H1 (cell line): ENCODE results near the gene POLR1G. TPM values are rescaled to one million over a fixed set of nuclear protein-coding genes. Genes with fewer than 3 reads are reported as not detected.

Experiments used
- CTCF ChIA-PET: fragments of 300-600 bp; sonication (Branson Sonifier 250); formaldehyde crosslinking; loops from one replicate; lab custom pipeline; 2021; ENCODE audit not compliant: partially characterized antibody; lab: Charles Lee
- POLR2A ChIA-PET: fragments of 300-600 bp; sonication (Branson Sonifier 250); formaldehyde crosslinking; loops from one replicate; lab custom pipeline; 2021; ENCODE audit warnings: inconsistent platforms; ENCODE audit not compliant: partially characterized antibody; lab: Charles Lee
- DNase-seq, 2 experiments: peaks; one replicate each; pipeline versions ENCODE4 v3.0.0 to v3.0.0-alpha.2; 2010 to 2022; ENCODE audit warnings: low spot score in 2 of 2, low read depth in 1 of 2, mixed read lengths in 1 of 2
- FAIRE-seq: peaks from 2 replicates; lab custom pipeline; 2011; peaks lifted over from hg19 to GRCh38; lab: Jason Lieb, UNC
- H2AFZ ChIP-seq: 2 replicates; pipeline ENCODE4 v1.8.1; 2012; ENCODE audit warnings: low read length, inconsistent platforms
- H2AK5ac ChIP-seq: 2 replicates; pipeline ENCODE4 v1.6.1; 2013; ENCODE audit warnings: low read depth, low read length
- H2BK120ac ChIP-seq: replicated peaks from 2 replicates; pipeline ENCODE3; 2013; ENCODE audit warnings: low read depth, low read length, inconsistent platforms
- H2BK12ac ChIP-seq: 2 replicates; pipeline ENCODE4 v1.6.1; 2013; ENCODE audit warnings: low read depth, low read length
- H2BK15ac ChIP-seq: 2 replicates; pipeline ENCODE4 v1.6.1; 2013; ENCODE audit warnings: low read length
- H2BK20ac ChIP-seq: 2 replicates; pipeline ENCODE4 v1.6.1; 2013; ENCODE audit warnings: low read length
- H2BK5ac ChIP-seq: 2 replicates; pipeline ENCODE4 v1.6.1; 2013; ENCODE audit warnings: low read depth, low read length
- H3K14ac ChIP-seq: 2 replicates; pipeline ENCODE4 v1.6.1; 2013; ENCODE audit warnings: inconsistent platforms; ENCODE audit not compliant: insufficient read length
- H3K18ac ChIP-seq: 2 replicates; pipeline ENCODE4 v1.6.1; 2013; ENCODE audit warnings: low read length; ENCODE audit errors: extremely low read depth
- H3K23ac ChIP-seq: 2 replicates; pipeline ENCODE4 v1.6.1; 2013; ENCODE audit warnings: inconsistent platforms; ENCODE audit not compliant: insufficient read length
- H3K23me2 ChIP-seq: 2 replicates; pipeline ENCODE4 v1.6.1; 2013; ENCODE audit warnings: low read depth, low read length
- H3K27ac ChIP-seq: 2 replicates; pipeline ENCODE4 v1.6.1; 2011; ENCODE audit warnings: low read depth, low read length, inconsistent platforms
- H3K27me3 ChIP-seq, 4 experiments: replicated peaks in 1 of 4; 1 replicate in 1 of 4; 2 replicates in 3 of 4; pipeline versions ENCODE4 v1.6.1 to v1.8.1; 2011 to 2013; ENCODE audit warnings: low read length in 3 of 4, mild to moderate bottlenecking in 3 of 4, inconsistent platforms in 2 of 4, mixed read lengths in 2 of 4, moderate library complexity in 1 of 4; ENCODE audit not compliant: control insufficient read depth in 3 of 4, insufficient read depth in 3 of 4; ENCODE audit errors: extremely low read depth in 1 of 4
- H3K36me3 ChIP-seq, 4 experiments: 2 replicates each; pipeline versions ENCODE4 v1.6.1 to v1.8.1; 2011 to 2013; ENCODE audit warnings: mild to moderate bottlenecking in 4 of 4, low read length in 3 of 4, moderate library complexity in 2 of 4, control low read depth in 1 of 4, inconsistent platforms in 1 of 4; ENCODE audit not compliant: insufficient read depth in 4 of 4, control insufficient read depth in 2 of 4
- H3K4ac ChIP-seq: replicated peaks from 2 replicates; pipeline ENCODE3; 2013; ENCODE audit warnings: low read length, low read depth, mixed read lengths, inconsistent platforms; ENCODE audit not compliant: insufficient read length
- H3K4me1 ChIP-seq, 4 experiments: replicated peaks in 1 of 4; 1 replicate in 1 of 4; 2 replicates in 3 of 4; pipeline versions ENCODE4 v1.6.1 to v1.8.1; 2011 to 2013; ENCODE audit warnings: low read length in 3 of 4, inconsistent platforms in 2 of 4, mixed read lengths in 1 of 4; ENCODE audit not compliant: insufficient read depth in 4 of 4, control insufficient read depth in 3 of 4
- H3K4me2 ChIP-seq, 2 experiments: 2 replicates each; pipeline versions ENCODE4 v1.6.1 to v1.8.1; 2011 to 2013; ENCODE audit warnings: low read depth in 2 of 2, low read length in 2 of 2, control low read depth in 1 of 2, inconsistent platforms in 1 of 2, mild to moderate bottlenecking in 1 of 2; ENCODE audit not compliant: insufficient read depth in 1 of 2
- H3K4me3 ChIP-seq, 4 experiments: fragments of 200-600, 300-600 bp in 1 of 4; sonication (generic), shearing (Covaris generic), sonication (Bioruptor Twin) in 1 of 4; 2 replicates each; pipeline versions ENCODE4 v1.5.1 to v1.8.1; 2011 to 2016; ENCODE audit warnings: low read length in 4 of 4, low read depth in 3 of 4, control low read depth in 2 of 4, inconsistent platforms in 2 of 4, mild to moderate bottlenecking in 2 of 4, mixed read lengths in 1 of 4, moderate library complexity in 1 of 4; ENCODE audit not compliant: insufficient read depth in 2 of 4; ENCODE audit errors: extremely low read depth in 1 of 4
- H3K56ac ChIP-seq: replicated peaks from 2 replicates; pipeline ENCODE3; 2013; ENCODE audit warnings: low read depth, mild to moderate bottlenecking, mixed read lengths, low read length, inconsistent platforms; ENCODE audit not compliant: insufficient read length
- H3K79me1 ChIP-seq: 2 replicates; pipeline ENCODE4 v1.6.1; 2013; ENCODE audit warnings: low read depth, low read length, control low read depth
- H3K79me2 ChIP-seq, 2 experiments: 2 replicates each; pipeline versions ENCODE4 v1.6.1 to v1.8.1; 2012 to 2013; ENCODE audit warnings: low read length in 2 of 2, mild to moderate bottlenecking in 2 of 2, inconsistent platforms in 1 of 2; ENCODE audit not compliant: insufficient read depth in 2 of 2, control insufficient read depth in 1 of 2
- H3K9ac ChIP-seq, 4 experiments: replicated peaks in 1 of 4; 1 replicate in 1 of 4; 2 replicates in 3 of 4; pipeline versions ENCODE4 v1.6.1 to v1.8.1; 2011 to 2013; ENCODE audit warnings: low read depth in 3 of 4, low read length in 3 of 4, control low read depth in 2 of 4, mild to moderate bottlenecking in 2 of 4, moderate library complexity in 2 of 4, inconsistent platforms in 1 of 4; ENCODE audit errors: extremely low read depth in 1 of 4
- H3K9me3 ChIP-seq, 2 experiments: 2 replicates each; pipeline versions ENCODE4 v1.6.1 to v1.8.1; 2012 to 2013; ENCODE audit warnings: mild to moderate bottlenecking in 2 of 2, moderate library complexity in 2 of 2, control low read depth in 1 of 2, inconsistent platforms in 1 of 2, low read depth in 1 of 2, low read length in 1 of 2, mixed read lengths in 1 of 2; ENCODE audit not compliant: insufficient read depth in 2 of 2
- H4K20me1 ChIP-seq, 2 experiments: replicated peaks in 1 of 2; 2 replicates each; pipeline versions ENCODE3 to v1.8.1; 2011 to 2013; ENCODE audit warnings: inconsistent platforms in 2 of 2, low read length in 2 of 2, mild to moderate bottlenecking in 1 of 2; ENCODE audit not compliant: insufficient read depth in 2 of 2, control insufficient read depth in 1 of 2
- H4K5ac ChIP-seq: 2 replicates; pipeline ENCODE4 v1.6.1; 2013; ENCODE audit warnings: low read length, low read depth, mixed read lengths, inconsistent platforms; ENCODE audit not compliant: insufficient read length
- H4K8ac ChIP-seq: 2 replicates; pipeline ENCODE4 v1.8.0; 2013; ENCODE audit warnings: mild to moderate bottlenecking, moderate library complexity, low read length, inconsistent platforms; ENCODE audit not compliant: insufficient read depth; ENCODE audit errors: extremely low read depth
- H4K91ac ChIP-seq: replicated peaks from 2 replicates; pipeline ENCODE3; 2013; ENCODE audit warnings: low read length, mixed read lengths, inconsistent platforms; ENCODE audit not compliant: insufficient read length
- CTBP2 ChIP-seq: IDR thresholded peaks from 2 replicates; pipeline ENCODE4 v1.7.0; 2011; ENCODE audit warnings: borderline replicate concordance, mild to moderate bottlenecking, moderate library complexity, mixed read lengths, low read length; ENCODE audit not compliant: insufficient read depth, insufficient read length
- EZH2 ChIP-seq: fragments of 200-600 bp; sonication (generic); IDR thresholded peaks from 2 replicates; pipeline ENCODE4 v1.7.1; 2012; ENCODE audit warnings: low read depth, mild to moderate bottlenecking, moderate library complexity, low read length, inconsistent platforms; ENCODE audit not compliant: severe bottlenecking
- GABPA ChIP-seq: IDR thresholded peaks from 2 replicates; pipeline ENCODE4 v1.6.1; 2011; ENCODE audit warnings: mild to moderate bottlenecking, low read length, moderate library complexity, borderline replicate concordance; ENCODE audit not compliant: insufficient read depth
- JUN ChIP-seq: IDR thresholded peaks from 2 replicates; pipeline ENCODE4 v1.6.1; 2011; ENCODE audit warnings: low read depth, mild to moderate bottlenecking, improper control_type of control experiment, low read length
- KDM5A ChIP-seq: fragments of 200-600 bp; IDR thresholded peaks from 2 replicates; pipeline ENCODE4 v1.7.1; 2012; ENCODE audit warnings: mild to moderate bottlenecking, low read length, inconsistent platforms, mixed read lengths
- MAFK ChIP-seq: IDR thresholded peaks from 2 replicates; pipeline ENCODE4 v1.6.1; 2012; ENCODE audit warnings: low read depth, mild to moderate bottlenecking, improper control_type of control experiment, low read length
- NANOG ChIP-seq: IDR thresholded peaks from 2 replicates; pipeline ENCODE4 v1.6.1; 2011; ENCODE audit warnings: low read length, low read depth, mild to moderate bottlenecking, inconsistent platforms; ENCODE audit not compliant: insufficient read depth, poor library complexity, severe bottlenecking
- POLR2AphosphoS5 ChIP-seq: IDR thresholded peaks from 2 replicates; pipeline ENCODE4 v1.6.1; 2011; ENCODE audit warnings: low read depth, low read length
- RFX5 ChIP-seq: IDR thresholded peaks from 2 replicates; pipeline ENCODE4 v1.6.1; 2011; ENCODE audit warnings: low read depth, low read length, improper control_type of control experiment, borderline replicate concordance
- SIN3A ChIP-seq, 2 experiments: IDR thresholded peaks in 1 of 2; conservative IDR thresholded peaks in 1 of 2; 2 replicates each; pipeline ENCODE4 v1.6.1; 2011 to 2012; ENCODE audit warnings: low read length in 2 of 2, improper control_type of control experiment in 1 of 2, low read depth in 1 of 2, mild to moderate bottlenecking in 1 of 2
- SIRT6 ChIP-seq: IDR thresholded peaks from one replicate; pipeline ENCODE4 v1.7.1; 2012; ENCODE audit warnings: low read length, inconsistent platforms
- SP1 ChIP-seq: IDR thresholded peaks from 2 replicates; pipeline ENCODE4 v1.6.1; 2011; ENCODE audit warnings: low read depth, low read length
- TCF12 ChIP-seq: IDR thresholded peaks from 2 replicates; pipeline ENCODE4 v1.6.1; 2011; ENCODE audit warnings: low read depth, mild to moderate bottlenecking, low read length
- WGBS, 2 experiments: shearing (Covaris generic) in 1 of 2; methylation state at CpG; one replicate each; pipeline versions ENCODE4 v1.1.6 to v1.1.7; 2013 to 2015; ENCODE audit warnings: low lambda C conversion rate in 2 of 2, mixed read lengths in 2 of 2, inconsistent platforms in 1 of 2, low coverage in 1 of 2, missing lambda C conversion rate in 1 of 2; ENCODE audit not compliant: insufficient replicate concordance in 2 of 2, insufficient coverage in 1 of 2, insufficient read length in 1 of 2; ENCODE audit errors: extremely low coverage in 1 of 2, missing lambda C conversion rate in 1 of 2; 5-methylcytosine and 5-hydroxymethylcytosine counted together
- polyA plus RNA-seq, 7 experiments: library from polyadenylated mRNA; depleted of rRNA in 3 of 7; stranded (reverse) in 5 of 7; unstranded in 2 of 7; fragments of >200 nt in 5 of 7; fragments of 200-250 nt in 2 of 7; gene quantifications; 1 replicate in 5 of 7; 2 replicates in 1 of 7; 4 replicates in 1 of 7; pipeline versions ENCODE4 v1.2.1 to v1.2.3, GENCODE V29; 2011 to 2013; ENCODE audit warnings: missing spikeins in 2 of 7, mixed read lengths in 2 of 7
- total RNA-seq: library from RNA; stranded (reverse); fragmentation: NEBNext Ultra II Directional; extraction: Animal tissue kit (Norgen Biotek cat#: 25700); gene quantifications from 2 replicates; pipeline ENCODE4 v1.2.1, GENCODE V29; 2021

Gene POLR1G
- total and polyA plus RNA-seq, 2 of the 8 experiments (the other 6 are each of a cell fraction or from before 2014, with no cell fraction given): 16.8 to 34.8 TPM

DNA sequence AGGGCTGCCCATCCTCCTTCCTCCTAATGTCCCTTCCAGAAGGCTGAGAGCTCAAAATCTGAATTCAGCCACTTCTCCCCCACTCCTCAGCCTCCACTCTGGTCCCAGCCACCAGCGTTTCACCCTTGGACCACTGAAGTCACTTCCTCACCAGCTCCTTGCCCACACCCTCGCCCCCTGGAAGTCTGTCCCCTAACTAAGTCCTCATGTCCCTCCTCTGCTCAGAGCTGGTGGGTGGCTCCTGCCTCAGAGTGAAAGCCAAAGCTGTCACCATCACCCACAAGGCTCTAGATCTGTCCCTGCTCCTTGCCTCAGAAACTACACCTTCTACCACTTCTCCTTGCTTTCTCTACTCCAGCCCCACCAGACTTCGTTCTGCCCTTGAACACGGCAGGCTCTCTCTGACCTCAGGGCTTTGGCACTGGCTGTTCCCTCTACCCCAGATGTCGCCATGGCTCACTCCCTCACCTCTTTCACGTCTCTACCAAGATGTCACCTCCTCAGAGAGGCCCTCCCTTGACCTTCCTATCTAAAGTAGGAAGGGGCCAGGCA, 15.6 kb downstream of the POLR1G start:
- CTCF ChIA-PET: interaction anchor here (1.0 to 2.4 kb wide), 3 partner anchors 17 to 57 kb away, joined by 3 to 9 read pairs (median 5); no protein-coding TSS in a partner anchor
- TF ChIP-seq NANOG (no peak), RFX5 (no peak), EZH2 (no peak), TCF12 (no peak), CTBP2 (no peak), GABPA (no peak), SIN3A (conservative IDR thresholded peaks at IDR 0.05 in 1 of 2, IDR thresholded peaks at IDR 0.05 in 1 of 2; ENCODE audit: low read depth in 1 of 2, low read length in 2 of 2) (no peak), POLR2AphosphoS5 (no peak), JUN (no peak), KDM5A (no peak), MAFK (no peak), SIRT6 (no peak), SP1 (no peak)

More for the DNA sequence above, 15.6 kb downstream of the POLR1G start:
- peaks cover 2% of the 10 kb centered on the region; the same call in 1 of the 2 replicates for H3K79me1 ChIP-seq
- POLR2A ChIA-PET: interaction anchor here (0.8 to 1.3 kb wide), 2 partner anchors 9 to 16 kb away, joined by 4 read pairs; no protein-coding TSS in a partner anchor
- H3K4me1 ChIP-seq: peaks cover 0 to 11% (median 6%) of the 10 kb centered on the region in 4 experiments; a peak in 6 of 7 replicates
- no peak overlapping the region for H2BK15ac ChIP-seq
- H2AK5ac ChIP-seq: no peak overlapping the region
- peaks cover 10% of the 10 kb centered on the region for H3K23me2 ChIP-seq
- H2AFZ ChIP-seq: no peak overlapping the region
- no peak overlapping the region for H4K5ac ChIP-seq
- DNase-seq: no peak
- H3K4me2 ChIP-seq: no peak overlapping the region; a peak in 1 of 4 replicates
- no peak overlapping the region for H2BK120ac ChIP-seq
- peak overlapping the region; percentile 42 for H4K91ac ChIP-seq
- H3K9me3 ChIP-seq: no peaks in the 10 kb centered on the region
- no peak overlapping the region for H3K4ac ChIP-seq
- H2BK12ac ChIP-seq: 0 out of 2 replicates have a peak overlapping the region, but pooled peaks have one; percentile 17
- no peak overlapping the region for H3K56ac ChIP-seq
- no peak overlapping the region for H4K8ac ChIP-seq
- no peak overlapping the region for H3K4me3 ChIP-seq
- H3K18ac ChIP-seq: no peak overlapping the region
- H4K20me1 ChIP-seq: peaks cover 0 to 6% of the 10 kb centered on the region in 2 experiments
- H2BK5ac ChIP-seq: peak overlapping the region; percentile 44; the same call in 1 of the 2 replicates
- no peak overlapping the region for H3K23ac ChIP-seq
- 85% methylated on average over 6 of the region's 6 CpGs; no CpG with 5 or more reads in 1 of the 2 experiments for WGBS, 2 experiments
- peaks cover 0 to 10% (median 3%) of the 10 kb centered on the region in 4 experiments; a peak in 5 of 8 replicates for H3K36me3 ChIP-seq
- no peak overlapping the region for H2BK20ac ChIP-seq
- no peak for FAIRE-seq
- no peak overlapping the region for H3K14ac ChIP-seq
- no peaks in the 10 kb centered on the region for H3K27me3 ChIP-seq
- H3K9ac ChIP-seq: peak overlapping the region in 1 of 4 experiments; percentile 18; a peak in 1 of 7 replicates
- peaks cover 0 to 9% of the 10 kb centered on the region in 2 experiments; a peak in 1 of 4 replicates for H3K79me2 ChIP-seq
- H3K27ac ChIP-seq: no peak overlapping the region
